ENCODE data around the gene DAZL.
"Not testable (repeated sequence)": the region's sequence is repeated elsewhere in the genome, so short reads cannot be mapped to it uniquely, and the experiment has no call there.

The DAZL gene

GRCh38 chr3:16604887-16605602 is at the start of gene DAZL:
Gene DAZL, minus strand, starts transcription at chr3:16605423. Its CDS starts 218 bp downstream, at chr3:16605205.
- no peak for DNase-seq (ENCODE audit: low spot score)

- DNase-seq (ENCODE audit: low spot score), result no peak
Measured at GRCh38 chr3:16654976-16655375, 49.8 kb upstream of the DAZL start.

GRCh38 chr3:16653712-16654111 is 48.5 kb upstream of the DAZL start:
- no peak for DNase-seq (ENCODE audit: low spot score)

GRCh38 chr3:16647668-16648067 is 42.4 kb upstream of the DAZL start:
- DNase-seq (ENCODE audit: low spot score), result no peak

- DNase-seq (ENCODE audit: low spot score), result no peak
Measured at GRCh38 chr3:16639806-16640205, 34.6 kb upstream of the DAZL start.

GRCh38 chr3:16633948-16634347 is 28.7 kb upstream of the DAZL start:
- peak; percentile 7 for DNase-seq (ENCODE audit: low spot score)

- no peak for DNase-seq (ENCODE audit: low spot score)
Measured at GRCh38 chr3:16632395-16632794, 27.2 kb upstream of the DAZL start.

- no peak for DNase-seq (ENCODE audit: low spot score)
Measured at GRCh38 chr3:16618721-16619120, 13.5 kb upstream of the DAZL start.

- DNase-seq (ENCODE audit: low spot score), result not testable (repeated sequence)
Measured at GRCh38 chr3:16617155-16617554, 11.9 kb upstream of the DAZL start.

- no peak for DNase-seq (ENCODE audit: low spot score)
Measured at GRCh38 chr3:16616083-16616482, 10.9 kb upstream of the DAZL start.

GRCh38 chr3:16614033-16615031 is 9.1 kb upstream of the DAZL start:
- DNase-seq (ENCODE audit: low spot score), result no peak

GRCh38 chr3:16609927-16610580 is 4.8 kb upstream of the DAZL start:
- no peak for DNase-seq (ENCODE audit: low spot score)

GRCh38 chr3:16608816-16609215 is 3.6 kb upstream of the DAZL start:
- no peak for DNase-seq (ENCODE audit: low spot score)

- no peak for DNase-seq (ENCODE audit: low spot score)
Measured at GRCh38 chr3:16607718-16608117, 2.5 kb upstream of the DAZL start.

GRCh38 chr3:16606398-16606797 is 1.2 kb upstream of the DAZL start:
- no peak for DNase-seq (ENCODE audit: low spot score)

- DNase-seq (ENCODE audit: low spot score), result no peak
Measured at GRCh38 chr3:16605966-16606365, 743 bp upstream of the DAZL start.

GRCh38 chr3:16604433-16604832 is 790 bp downstream of the DAZL start:
- DNase-seq (ENCODE audit: low spot score), result no peak

GRCh38 chr3:16601537-16602005 is 3.7 kb downstream of the DAZL start:
- no peak for DNase-seq (ENCODE audit: low spot score)

- DNase-seq (ENCODE audit: low spot score), result peak; percentile 90
Measured at GRCh38 chr3:16600780-16601536, 4.3 kb downstream of the DAZL start.

- DNase-seq (ENCODE audit: low spot score), result no peak
Measured at GRCh38 chr3:16599694-16600093, 5.5 kb downstream of the DAZL start.

GRCh38 chr3:16596352-16597032 is 8.7 kb downstream of the DAZL start:
- no peak for DNase-seq (ENCODE audit: low spot score)
